Mesangial cell (primary cell): ENCODE measurements around the gene PLCL2. TPM values are rescaled to one million over a fixed set of nuclear protein-coding genes. Genes with fewer than 3 reads are reported as not detected.

ENCODE experiments used
- total RNA-seq: library from RNA; depleted of rRNA; stranded (reverse); fragments of >200 nt; gene quantifications from 2 replicates; pipeline ENCODE4 v1.2.3, GENCODE V29; 2015

The PLCL2 gene
- 0.76 and 1.5 TPM in 2 replicates for total RNA-seq

GRCh38 chr3:16884748-16885592 is at the start of gene PLCL2:
TSS of gene PLCL2 (plus strand) at chr3:16884955. CDS start at chr3:16885040, 85 bp downstream.

